ENCODE data around the gene PANK4.

DNA sequence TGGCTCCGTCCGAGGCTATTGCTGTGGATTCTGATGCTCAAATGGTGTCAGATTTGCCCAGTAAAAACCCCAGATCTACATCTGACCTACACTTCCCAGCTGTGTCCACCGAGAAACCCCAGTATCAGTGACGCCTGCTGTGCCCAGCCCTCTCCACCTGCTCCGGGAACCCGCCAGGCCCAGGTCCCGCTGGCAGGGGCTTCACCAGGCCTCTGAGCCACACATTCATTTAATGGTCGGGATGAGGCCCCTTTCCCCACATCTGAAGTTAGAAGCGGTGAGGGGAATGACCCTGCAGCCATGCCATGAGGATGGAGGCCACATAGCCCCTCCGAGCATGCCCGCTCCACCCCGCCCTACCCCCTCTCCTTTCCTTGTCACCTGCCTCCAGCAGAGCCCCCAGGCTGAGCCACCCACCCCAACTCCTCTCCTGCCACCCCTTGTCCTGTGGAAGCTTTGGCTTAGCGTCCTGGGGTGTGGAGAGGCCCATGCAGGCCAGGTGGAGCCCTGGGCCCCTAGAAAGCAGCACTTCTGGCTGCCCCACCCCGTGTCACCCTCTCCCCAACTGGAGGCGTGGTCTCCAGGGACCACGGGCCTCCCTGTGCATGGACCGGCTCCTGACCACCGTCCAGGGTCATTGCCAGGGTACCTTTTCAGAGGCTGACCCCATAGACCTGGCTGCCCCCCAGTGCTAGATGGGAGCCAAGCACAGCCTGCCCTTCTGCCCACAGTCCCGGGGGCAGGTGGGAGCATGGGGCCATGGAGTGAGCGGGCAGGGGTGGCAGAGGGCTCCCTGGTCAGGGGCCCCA is 37.8 kb upstream of the PANK4 start:
- TF ChIP-seq EZH2 (optimal IDR thresholded peaks at IDR 0.05; ENCODE audit: low read depth, low read length), result no peak
- TF ChIP-seq, protein P1, sequence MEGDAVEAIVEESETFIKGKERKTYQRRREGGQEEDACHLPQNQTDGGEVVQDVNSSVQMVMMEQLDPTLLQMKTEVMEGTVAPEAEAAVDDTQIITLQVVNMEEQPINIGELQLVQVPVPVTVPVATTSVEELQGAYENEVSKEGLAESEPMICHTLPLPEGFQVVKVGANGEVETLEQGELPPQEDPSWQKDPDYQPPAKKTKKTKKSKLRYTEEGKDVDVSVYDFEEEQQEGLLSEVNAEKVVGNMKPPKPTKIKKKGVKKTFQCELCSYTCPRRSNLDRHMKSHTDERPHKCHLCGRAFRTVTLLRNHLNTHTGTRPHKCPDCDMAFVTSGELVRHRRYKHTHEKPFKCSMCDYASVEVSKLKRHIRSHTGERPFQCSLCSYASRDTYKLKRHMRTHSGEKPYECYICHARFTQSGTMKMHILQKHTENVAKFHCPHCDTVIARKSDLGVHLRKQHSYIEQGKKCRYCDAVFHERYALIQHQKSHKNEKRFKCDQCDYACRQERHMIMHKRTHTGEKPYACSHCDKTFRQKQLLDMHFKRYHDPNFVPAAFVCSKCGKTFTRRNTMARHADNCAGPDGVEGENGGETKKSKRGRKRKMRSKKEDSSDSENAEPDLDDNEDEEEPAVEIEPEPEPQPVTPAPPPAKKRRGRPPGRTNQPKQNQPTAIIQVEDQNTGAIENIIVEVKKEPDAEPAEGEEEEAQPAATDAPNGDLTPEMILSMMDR (IDR thresholded peaks at IDR 0.05; ENCODE audit: low read length), result no peak

Measured in MM.1S (cell line).